ENCODE results near the gene TPCN1. TPM values are rescaled to one million over a fixed set of nuclear protein-coding genes. Genes with fewer than 3 reads are reported as not detected.

TPCN1 gene
- total and polyA plus RNA-seq, 2 donors (not counting 1 experiment from before 2014, with no cell fraction given): 17.2 to 17.8 TPM

- Histone ChIP-seq H3K4me3 (replicated peaks in 1 of 4; ENCODE audit: control extremely low read depth in 1 of 4, insufficient read depth in 1 of 4, low read depth in 3 of 4, low read length in 4 of 4) (no peak overlapping the region), H3K9ac (ENCODE audit: insufficient read depth, low read length) (no peak overlapping the region), H3K4me1 (ENCODE audit: control insufficient read depth, extremely low read depth, insufficient read depth, low read length) (peaks cover 12% of the 10 kb centered on the region), H3K27me3 (ENCODE audit: control insufficient read depth, insufficient read depth, low read length) (no peaks in the 10 kb centered on the region), H3K9me3 (ENCODE audit: control insufficient read depth, insufficient read depth, low read depth, low read length) (no peaks in the 10 kb centered on the region), H2AFZ (ENCODE audit: low read length) (no peak overlapping the region), H3K4me2 (ENCODE audit: extremely low read depth, insufficient read depth, low read length) (no peak overlapping the region), H3K36me3 (ENCODE audit: control insufficient read depth, insufficient read depth, low read length) (no peaks in the 10 kb centered on the region), H3K79me2 (ENCODE audit: control insufficient read depth, insufficient read depth, low read length) (no peaks in the 10 kb centered on the region), H3K27ac (ENCODE audit: insufficient read depth, low read length) (no peak overlapping the region), H4K20me1 (ENCODE audit: control insufficient read depth, extremely low read depth, insufficient read depth, low read length) (no peaks in the 10 kb centered on the region)
- DNase-seq (ENCODE audit: low read depth in 2 of 2): no peak
- TF ChIP-seq EZH2 (IDR thresholded peaks at IDR 0.05; ENCODE audit: low read length, missing control alignments) (no peak), CTCF (conservative IDR thresholded peaks at IDR 0.05 in 1 of 2, IDR thresholded peaks at IDR 0.05 in 1 of 2; ENCODE audit: low read depth in 1 of 2, low read length in 2 of 2) (no peak)
These were observed 77.2 kb downstream of the TPCN1 start for GRCh38 chr12:113298472-113298817.

- Histone ChIP-seq H3K9me3 (ENCODE audit: control insufficient read depth, insufficient read depth, low read depth, low read length) (no peaks in the 10 kb centered on the region), H3K27ac (ENCODE audit: insufficient read depth, low read length) (peak overlapping the region; percentile 59), H3K4me2 (ENCODE audit: extremely low read depth, insufficient read depth, low read length) (peak overlapping the region; percentile 32), H4K20me1 (ENCODE audit: control insufficient read depth, extremely low read depth, insufficient read depth, low read length) (no peaks in the 10 kb centered on the region), H3K79me2 (ENCODE audit: control insufficient read depth, insufficient read depth, low read length) (no peaks in the 10 kb centered on the region), H3K36me3 (ENCODE audit: control insufficient read depth, insufficient read depth, low read length) (no peaks in the 10 kb centered on the region), H3K9ac (ENCODE audit: insufficient read depth, low read length) (no peak overlapping the region), H2AFZ (ENCODE audit: low read length) (no peak overlapping the region), H3K27me3 (ENCODE audit: control insufficient read depth, insufficient read depth, low read length) (no peaks in the 10 kb centered on the region), H3K4me3 (replicated peaks in 1 of 4; ENCODE audit: control extremely low read depth in 1 of 4, insufficient read depth in 1 of 4, low read depth in 3 of 4, low read length in 4 of 4) (no peak overlapping the region), H3K4me1 (ENCODE audit: control insufficient read depth, extremely low read depth, insufficient read depth, low read length) (peaks cover 12% of the 10 kb centered on the region)
- DNase-seq (ENCODE audit: low read depth in 2 of 2): peak in 1 of 2 donors; percentile 25
- TF ChIP-seq EZH2 (IDR thresholded peaks at IDR 0.05; ENCODE audit: low read length, missing control alignments): no peak
- no peak for TF ChIP-seq CTCF (conservative IDR thresholded peaks at IDR 0.05 in 1 of 2, IDR thresholded peaks at IDR 0.05 in 1 of 2; ENCODE audit: low read depth in 1 of 2, low read length in 2 of 2)
These were observed 77.7 kb downstream of the TPCN1 start for GRCh38 chr12:113298861-113299545.

- Histone ChIP-seq H3K9ac (ENCODE audit: insufficient read depth, low read length) (no peak overlapping the region), H2AFZ (ENCODE audit: low read length) (peak overlapping the region; percentile 30), H3K4me1 (ENCODE audit: control insufficient read depth, extremely low read depth, insufficient read depth, low read length) (peaks cover 12% of the 10 kb centered on the region), H3K4me2 (ENCODE audit: extremely low read depth, insufficient read depth, low read length) (peak overlapping the region; percentile 64), H3K27ac (ENCODE audit: insufficient read depth, low read length) (peak overlapping the region; percentile 59), H3K79me2 (ENCODE audit: control insufficient read depth, insufficient read depth, low read length) (no peaks in the 10 kb centered on the region), H3K36me3 (ENCODE audit: control insufficient read depth, insufficient read depth, low read length) (no peaks in the 10 kb centered on the region), H3K27me3 (ENCODE audit: control insufficient read depth, insufficient read depth, low read length) (no peaks in the 10 kb centered on the region), H3K9me3 (ENCODE audit: control insufficient read depth, insufficient read depth, low read depth, low read length) (no peaks in the 10 kb centered on the region), H4K20me1 (ENCODE audit: control insufficient read depth, extremely low read depth, insufficient read depth, low read length) (no peaks in the 10 kb centered on the region), H3K4me3 (replicated peaks in 1 of 4; ENCODE audit: control extremely low read depth in 1 of 4, insufficient read depth in 1 of 4, low read depth in 3 of 4, low read length in 4 of 4) (no peak overlapping the region)
- TF ChIP-seq CTCF (conservative IDR thresholded peaks at IDR 0.05 in 1 of 2, IDR thresholded peaks at IDR 0.05 in 1 of 2; ENCODE audit: low read depth in 1 of 2, low read length in 2 of 2) (no peak), EZH2 (IDR thresholded peaks at IDR 0.05; ENCODE audit: low read length, missing control alignments) (no peak)
- peak; percentile 81 to 87 for DNase-seq (ENCODE audit: low read depth in 2 of 2)
These were observed 78.5 kb downstream of the TPCN1 start for GRCh38 chr12:113299619-113300237.
